Body of pancreas (tissue), 4 donors: ENCODE measurements around the gene RCHY1.

Experiments used
- POLR2A ChIP-seq, 3 donors: fragments of 450-650 bp; IDR thresholded peaks; one replicate each; pipeline ENCODE4 v1.6.1; 2016; ENCODE audit warnings: antibody characterized with exemption in 3 of 3, mild to moderate bottlenecking in 2 of 3
- TF ChIP-seq, protein P1 (sequence below), 7 experiments: fragments of 450-650 bp in 4 of 7; fragments of 200-600 bp in 3 of 7; sonication (generic) in 3 of 7; IDR thresholded peaks; one replicate each; pipeline ENCODE4 v1.5.1; 2016 to 2019; ENCODE audit warnings: antibody characterized with exemption in 7 of 7

DNA sequence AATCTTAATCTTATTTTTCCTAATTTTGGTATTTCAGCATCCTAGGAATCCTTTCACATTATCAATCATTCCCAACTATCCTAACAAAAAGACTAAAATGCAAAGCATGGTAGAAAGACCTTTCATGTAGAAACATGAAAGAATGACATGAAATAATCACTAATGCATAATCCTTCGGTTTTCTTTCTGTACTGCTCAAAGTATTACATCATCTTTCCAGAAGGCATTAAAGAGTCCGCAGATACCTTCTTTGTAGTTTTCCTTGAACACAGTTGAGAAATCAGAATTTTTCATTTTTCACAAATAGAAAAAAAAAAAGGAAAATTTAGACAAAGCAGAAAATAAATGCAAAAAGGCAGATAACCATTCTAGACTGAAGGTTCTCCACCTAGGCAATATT, 11.5 kb downstream of the RCHY1 start:
- TF ChIP-seq, protein P1, sequence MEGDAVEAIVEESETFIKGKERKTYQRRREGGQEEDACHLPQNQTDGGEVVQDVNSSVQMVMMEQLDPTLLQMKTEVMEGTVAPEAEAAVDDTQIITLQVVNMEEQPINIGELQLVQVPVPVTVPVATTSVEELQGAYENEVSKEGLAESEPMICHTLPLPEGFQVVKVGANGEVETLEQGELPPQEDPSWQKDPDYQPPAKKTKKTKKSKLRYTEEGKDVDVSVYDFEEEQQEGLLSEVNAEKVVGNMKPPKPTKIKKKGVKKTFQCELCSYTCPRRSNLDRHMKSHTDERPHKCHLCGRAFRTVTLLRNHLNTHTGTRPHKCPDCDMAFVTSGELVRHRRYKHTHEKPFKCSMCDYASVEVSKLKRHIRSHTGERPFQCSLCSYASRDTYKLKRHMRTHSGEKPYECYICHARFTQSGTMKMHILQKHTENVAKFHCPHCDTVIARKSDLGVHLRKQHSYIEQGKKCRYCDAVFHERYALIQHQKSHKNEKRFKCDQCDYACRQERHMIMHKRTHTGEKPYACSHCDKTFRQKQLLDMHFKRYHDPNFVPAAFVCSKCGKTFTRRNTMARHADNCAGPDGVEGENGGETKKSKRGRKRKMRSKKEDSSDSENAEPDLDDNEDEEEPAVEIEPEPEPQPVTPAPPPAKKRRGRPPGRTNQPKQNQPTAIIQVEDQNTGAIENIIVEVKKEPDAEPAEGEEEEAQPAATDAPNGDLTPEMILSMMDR (IDR thresholded peaks at IDR 0.05): no peak
- no peak for TF ChIP-seq POLR2A (IDR thresholded peaks at IDR 0.05)
